ENCODE results near the gene PYGM. TPM values are rescaled to one million over a fixed set of nuclear protein-coding genes. Genes with fewer than 3 reads are reported as not detected.

Gene PYGM
- total and polyA plus RNA-seq, 2 donors: 1.0 to 3.5 TPM

GRCh38 chr11:64718084-64718779 lies 41.5 kb downstream of the PYGM start:
- peaks cover 63 to 94% of the 10 kb centered on the region in 2 donors for H3K27me3 ChIP-seq (ENCODE audit: control insufficient read depth in 2 of 2, insufficient read depth in 1 of 2, low read length in 1 of 2)
- no peak overlapping the region for H3K27ac ChIP-seq (ENCODE audit: low read depth in 1 of 2, low read length in 1 of 2)
- WGBS: 88% methylated on average over 15 of the region's 15 CpGs
- DNase-seq (ENCODE audit: low read depth in 6 of 9, low spot score in 9 of 9): no peak
- peaks cover 2% of the 10 kb centered on the region in 2 donors for H3K4me1 ChIP-seq (ENCODE audit: control insufficient read depth in 2 of 2, insufficient read depth in 2 of 2, low read length in 2 of 2)
- H3K36me3 ChIP-seq (ENCODE audit: control insufficient read depth in 2 of 2, insufficient read depth in 2 of 2, low read length in 1 of 2): no peaks in the 10 kb centered on the region
- no peak overlapping the region for H3K4me3 ChIP-seq (ENCODE audit: low read length in 2 of 2)
- peaks cover 0 to 3% of the 10 kb centered on the region in 2 donors for H3K9me3 ChIP-seq (ENCODE audit: control insufficient read depth in 2 of 2, insufficient read depth in 1 of 2, low read length in 1 of 2)

- no peak for DNase-seq (ENCODE audit: low read depth in 6 of 9, low spot score in 9 of 9)
- Histone ChIP-seq H3K4me1 (ENCODE audit: control insufficient read depth in 2 of 2, insufficient read depth in 2 of 2, low read length in 2 of 2) (peaks cover 2 to 10% of the 10 kb centered on the region in 2 donors), H3K27me3 (ENCODE audit: control insufficient read depth in 2 of 2, insufficient read depth in 1 of 2, low read length in 1 of 2) (peaks cover 66 to 95% of the 10 kb centered on the region in 2 donors), H3K4me3 (ENCODE audit: low read length in 2 of 2) (no peak overlapping the region), H3K36me3 (ENCODE audit: control insufficient read depth in 2 of 2, insufficient read depth in 2 of 2, low read length in 1 of 2) (no peaks in the 10 kb centered on the region), H3K27ac (ENCODE audit: low read depth in 1 of 2, low read length in 1 of 2) (no peak overlapping the region), H3K9me3 (ENCODE audit: control insufficient read depth in 2 of 2, insufficient read depth in 1 of 2, low read length in 1 of 2) (peaks cover 0 to 3% of the 10 kb centered on the region in 2 donors)
- 94% methylated on average over 4 of the region's 4 CpGs for WGBS
Measured at GRCh38 chr11:64717268-64717578, 42.6 kb downstream of the PYGM start.

- Histone ChIP-seq H3K4me3 (ENCODE audit: low read length in 2 of 2) (no peak overlapping the region), H3K27ac (ENCODE audit: low read depth in 1 of 2, low read length in 1 of 2) (no peak overlapping the region), H3K36me3 (ENCODE audit: control insufficient read depth in 2 of 2, insufficient read depth in 2 of 2, low read length in 1 of 2) (no peaks in the 10 kb centered on the region), H3K27me3 (ENCODE audit: control insufficient read depth in 2 of 2, insufficient read depth in 1 of 2, low read length in 1 of 2) (peaks cover 67 to 95% of the 10 kb centered on the region in 2 donors), H3K4me1 (ENCODE audit: control insufficient read depth in 2 of 2, insufficient read depth in 2 of 2, low read length in 2 of 2) (peaks cover 2 to 10% of the 10 kb centered on the region in 2 donors), H3K9me3 (ENCODE audit: control insufficient read depth in 2 of 2, insufficient read depth in 1 of 2, low read length in 1 of 2) (peaks cover 0 to 3% of the 10 kb centered on the region in 2 donors)
- 60% methylated on average over 21 of the region's 21 CpGs for WGBS
- no peak for DNase-seq (ENCODE audit: low read depth in 6 of 9, low spot score in 9 of 9)
Measured at GRCh38 chr11:64716473-64717267, 43.1 kb downstream of the PYGM start.

GRCh38 chr11:64715756-64716472 lies 43.9 kb downstream of the PYGM start:
- Histone ChIP-seq H3K27ac (ENCODE audit: low read depth in 1 of 2, low read length in 1 of 2) (no peak overlapping the region), H3K4me1 (ENCODE audit: control insufficient read depth in 2 of 2, insufficient read depth in 2 of 2, low read length in 2 of 2) (peaks cover 8 to 10% of the 10 kb centered on the region in 2 donors), H3K27me3 (ENCODE audit: control insufficient read depth in 2 of 2, insufficient read depth in 1 of 2, low read length in 1 of 2) (peaks cover 67 to 95% of the 10 kb centered on the region in 2 donors), H3K36me3 (ENCODE audit: control insufficient read depth in 2 of 2, insufficient read depth in 2 of 2, low read length in 1 of 2) (no peaks in the 10 kb centered on the region), H3K9me3 (ENCODE audit: control insufficient read depth in 2 of 2, insufficient read depth in 1 of 2, low read length in 1 of 2) (peaks cover 0 to 3% of the 10 kb centered on the region in 2 donors), H3K4me3 (ENCODE audit: low read length in 2 of 2) (no peak overlapping the region)
- no peak for DNase-seq (ENCODE audit: low read depth in 6 of 9, low spot score in 9 of 9)
- 64% methylated on average over 13 of the region's 13 CpGs for WGBS

GRCh38 chr11:64715110-64715509 lies 44.7 kb downstream of the PYGM start:
- peaks cover 69 to 95% of the 10 kb centered on the region in 2 donors for H3K27me3 ChIP-seq (ENCODE audit: control insufficient read depth in 2 of 2, insufficient read depth in 1 of 2, low read length in 1 of 2)
- peaks cover 0 to 3% of the 10 kb centered on the region in 2 donors for H3K9me3 ChIP-seq (ENCODE audit: control insufficient read depth in 2 of 2, insufficient read depth in 1 of 2, low read length in 1 of 2)
- peaks cover 10 to 12% of the 10 kb centered on the region in 2 donors for H3K4me1 ChIP-seq (ENCODE audit: control insufficient read depth in 2 of 2, insufficient read depth in 2 of 2, low read length in 2 of 2)
- no peak overlapping the region for H3K27ac ChIP-seq (ENCODE audit: low read depth in 1 of 2, low read length in 1 of 2)
- no peak for DNase-seq (ENCODE audit: low read depth in 6 of 9, low spot score in 9 of 9)
- no peak overlapping the region for H3K4me3 ChIP-seq (ENCODE audit: low read length in 2 of 2)
- H3K36me3 ChIP-seq (ENCODE audit: control insufficient read depth in 2 of 2, insufficient read depth in 2 of 2, low read length in 1 of 2): no peaks in the 10 kb centered on the region
- 76% methylated on average over 5 of the region's 5 CpGs for WGBS

GRCh38 chr11:64714666-64715065 lies 45.1 kb downstream of the PYGM start:
- H3K27ac ChIP-seq (ENCODE audit: low read depth in 1 of 2, low read length in 1 of 2): no peak overlapping the region
- no peak overlapping the region for H3K4me3 ChIP-seq (ENCODE audit: low read length in 2 of 2)
- 78% methylated on average over 5 of the region's 5 CpGs for WGBS
- H3K36me3 ChIP-seq (ENCODE audit: control insufficient read depth in 2 of 2, insufficient read depth in 2 of 2, low read length in 1 of 2): no peaks in the 10 kb centered on the region
- H3K27me3 ChIP-seq (ENCODE audit: control insufficient read depth in 2 of 2, insufficient read depth in 1 of 2, low read length in 1 of 2): peaks cover 66 to 96% of the 10 kb centered on the region in 2 donors
- H3K4me1 ChIP-seq (ENCODE audit: control insufficient read depth in 2 of 2, insufficient read depth in 2 of 2, low read length in 2 of 2): peaks cover 10 to 12% of the 10 kb centered on the region in 2 donors
- no peak for DNase-seq (ENCODE audit: low read depth in 6 of 9, low spot score in 9 of 9)
- peaks cover 0 to 3% of the 10 kb centered on the region in 2 donors for H3K9me3 ChIP-seq (ENCODE audit: control insufficient read depth in 2 of 2, insufficient read depth in 1 of 2, low read length in 1 of 2)

GRCh38 chr11:64713781-64714363 lies 45.9 kb downstream of the PYGM start:
- no peak for DNase-seq (ENCODE audit: low read depth in 6 of 9, low spot score in 9 of 9)
- Histone ChIP-seq H3K27ac (ENCODE audit: low read depth in 1 of 2, low read length in 1 of 2) (no peak overlapping the region), H3K36me3 (ENCODE audit: control insufficient read depth in 2 of 2, insufficient read depth in 2 of 2, low read length in 1 of 2) (no peaks in the 10 kb centered on the region), H3K9me3 (ENCODE audit: control insufficient read depth in 2 of 2, insufficient read depth in 1 of 2, low read length in 1 of 2) (peaks cover 0 to 3% of the 10 kb centered on the region in 2 donors), H3K4me3 (ENCODE audit: low read length in 2 of 2) (peak overlapping the region in 1 of 2 donors; percentile 23), H3K4me1 (ENCODE audit: control insufficient read depth in 2 of 2, insufficient read depth in 2 of 2, low read length in 2 of 2) (peaks cover 10 to 12% of the 10 kb centered on the region in 2 donors), H3K27me3 (ENCODE audit: control insufficient read depth in 2 of 2, insufficient read depth in 1 of 2, low read length in 1 of 2) (peaks cover 66 to 96% of the 10 kb centered on the region in 2 donors)
- 16% methylated on average over 39 of the region's 39 CpGs for WGBS

- Histone ChIP-seq H3K27ac (ENCODE audit: low read depth in 1 of 2, low read length in 1 of 2) (no peak overlapping the region), H3K36me3 (ENCODE audit: control insufficient read depth in 2 of 2, insufficient read depth in 2 of 2, low read length in 1 of 2) (no peaks in the 10 kb centered on the region), H3K9me3 (ENCODE audit: control insufficient read depth in 2 of 2, insufficient read depth in 1 of 2, low read length in 1 of 2) (peaks cover 0 to 3% of the 10 kb centered on the region in 2 donors), H3K4me3 (ENCODE audit: low read length in 2 of 2) (peak overlapping the region in 1 of 2 donors; percentile 23), H3K27me3 (ENCODE audit: control insufficient read depth in 2 of 2, insufficient read depth in 1 of 2, low read length in 1 of 2) (peaks cover 66 to 96% of the 10 kb centered on the region in 2 donors), H3K4me1 (ENCODE audit: control insufficient read depth in 2 of 2, insufficient read depth in 2 of 2, low read length in 2 of 2) (peaks cover 10 to 12% of the 10 kb centered on the region in 2 donors)
- no peak for DNase-seq (ENCODE audit: low read depth in 6 of 9, low spot score in 9 of 9)
- 3% methylated on average over 111 of the region's 111 CpGs for WGBS
Measured at GRCh38 chr11:64713016-64713707, 46.6 kb downstream of the PYGM start.
